WI38 (cell line): ENCODE data around the gene UTP14A.

Source experiments
- H3K4me3 ChIP-seq: 2 replicates; pipeline ENCODE4 v1.5.1; 2011; ENCODE audit warnings: low read depth, mild to moderate bottlenecking, control low read depth, low read length
- TF ChIP-seq, protein P1 (sequence below): IDR thresholded peaks from 2 replicates; pipeline ENCODE4 v1.5.1; 2012; ENCODE audit warnings: low read depth, mild to moderate bottlenecking, control low read depth, low read length

The UTP14A gene

GRCh38 chrX:129953334-129953648 is 47.3 kb downstream of the UTP14A start:
- H3K4me3 ChIP-seq, result no peak overlapping the region
- TF ChIP-seq, protein P1, sequence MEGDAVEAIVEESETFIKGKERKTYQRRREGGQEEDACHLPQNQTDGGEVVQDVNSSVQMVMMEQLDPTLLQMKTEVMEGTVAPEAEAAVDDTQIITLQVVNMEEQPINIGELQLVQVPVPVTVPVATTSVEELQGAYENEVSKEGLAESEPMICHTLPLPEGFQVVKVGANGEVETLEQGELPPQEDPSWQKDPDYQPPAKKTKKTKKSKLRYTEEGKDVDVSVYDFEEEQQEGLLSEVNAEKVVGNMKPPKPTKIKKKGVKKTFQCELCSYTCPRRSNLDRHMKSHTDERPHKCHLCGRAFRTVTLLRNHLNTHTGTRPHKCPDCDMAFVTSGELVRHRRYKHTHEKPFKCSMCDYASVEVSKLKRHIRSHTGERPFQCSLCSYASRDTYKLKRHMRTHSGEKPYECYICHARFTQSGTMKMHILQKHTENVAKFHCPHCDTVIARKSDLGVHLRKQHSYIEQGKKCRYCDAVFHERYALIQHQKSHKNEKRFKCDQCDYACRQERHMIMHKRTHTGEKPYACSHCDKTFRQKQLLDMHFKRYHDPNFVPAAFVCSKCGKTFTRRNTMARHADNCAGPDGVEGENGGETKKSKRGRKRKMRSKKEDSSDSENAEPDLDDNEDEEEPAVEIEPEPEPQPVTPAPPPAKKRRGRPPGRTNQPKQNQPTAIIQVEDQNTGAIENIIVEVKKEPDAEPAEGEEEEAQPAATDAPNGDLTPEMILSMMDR, result no peak

- no peak overlapping the region for H3K4me3 ChIP-seq
- TF ChIP-seq, protein P1, result no peak
Observed at GRCh38 chrX:129953881-129954280, 47.9 kb downstream of the UTP14A start.

GRCh38 chrX:129954804-129955203 is 48.8 kb downstream of the UTP14A start:
- TF ChIP-seq, protein P1, result no peak
- no peak overlapping the region for H3K4me3 ChIP-seq

GRCh38 chrX:129955682-129956081 is 49.7 kb downstream of the UTP14A start:
- TF ChIP-seq, protein P1, result no peak
- H3K4me3 ChIP-seq, result no peak overlapping the region

- TF ChIP-seq, protein P1, result no peak
Observed at GRCh38 chrX:129956145-129956544, 50.2 kb downstream of the UTP14A start.

DNA sequence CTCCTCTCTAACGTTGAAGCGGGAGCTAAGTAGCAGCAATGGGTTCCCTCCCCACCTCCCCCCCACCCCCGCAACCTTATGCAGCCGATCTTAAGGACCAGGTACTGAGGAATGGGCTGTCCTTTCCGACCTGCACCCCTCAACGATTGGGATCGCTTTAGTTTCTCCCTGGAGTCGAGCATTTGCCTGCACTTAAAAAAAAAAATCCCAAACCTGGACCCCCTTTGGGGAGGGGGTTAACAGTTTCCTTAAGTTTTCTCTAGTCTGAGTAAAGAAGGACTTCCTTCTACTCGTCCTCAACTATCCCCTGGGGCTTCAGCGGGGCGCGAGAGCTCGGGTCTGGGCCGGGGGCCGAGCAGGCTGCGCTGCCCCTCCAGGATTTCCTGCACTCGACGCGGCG is 50.8 kb downstream of the UTP14A start:
- TF ChIP-seq, protein P1, result no peak
- no peak overlapping the region; the same call in 1 of the 2 replicates for H3K4me3 ChIP-seq

More at GRCh38 chrX:129956145-129956544, 50.2 kb downstream of the UTP14A start:
- no peak overlapping the region for H3K4me3 ChIP-seq

DNA sequence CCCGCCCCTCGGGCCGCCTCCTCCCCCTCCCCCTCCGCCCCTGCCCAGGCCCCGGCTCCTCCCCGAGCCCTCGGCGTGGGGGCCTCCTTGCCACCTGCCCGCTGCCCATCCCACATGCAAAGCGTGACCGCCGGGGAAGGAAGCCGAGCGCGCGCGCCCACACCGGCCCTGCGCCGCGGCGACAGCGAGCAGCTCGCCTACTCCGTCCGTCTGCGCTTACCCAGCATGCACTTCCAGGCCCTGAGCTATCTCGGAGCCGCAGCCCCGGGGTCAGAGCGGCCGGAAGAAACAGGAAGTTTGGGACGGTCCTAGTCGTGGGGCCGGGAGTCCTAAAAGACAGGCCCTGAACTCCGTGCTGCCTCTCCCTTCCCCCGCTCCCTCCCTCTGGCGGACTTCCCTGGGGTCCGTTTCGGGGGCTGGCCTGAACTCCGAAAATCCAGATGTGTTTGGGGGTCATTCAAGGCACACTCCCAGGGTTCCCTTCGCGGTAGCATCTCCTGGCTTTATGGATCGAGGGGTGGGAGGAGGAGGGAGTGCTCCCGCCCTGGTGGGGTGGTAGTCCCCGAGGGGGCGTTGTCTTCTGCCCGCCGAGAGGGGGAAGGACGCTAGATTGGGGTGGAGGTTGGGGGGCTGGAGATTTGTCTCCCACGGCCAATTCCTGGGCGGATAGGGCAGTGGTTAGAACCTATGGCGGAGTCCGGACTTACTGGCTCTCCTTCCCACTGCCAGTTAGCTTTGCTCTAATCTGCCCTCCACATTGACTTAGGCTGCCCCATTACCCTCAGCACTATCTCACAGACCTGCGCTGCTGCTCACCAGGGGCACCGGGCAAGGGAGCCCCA is 51.5 kb downstream of the UTP14A start:
- TF ChIP-seq, protein P1, result no peak
- peak overlapping the region; percentile 42 for H3K4me3 ChIP-seq
